HT1080 (cell line): ENCODE results near the gene NHP2. TPM values are rescaled to one million over a fixed set of nuclear protein-coding genes. Genes with fewer than 3 reads are reported as not detected.

Experiments
- DNase-seq: peaks from one replicate; pipeline ENCODE4 v3.0.0-alpha.2; 2015; ENCODE audit warnings: low read depth
- total RNA-seq: library from RNA; depleted of rRNA; stranded (reverse); fragments of >200 nt; shearing (Covaris generic); gene quantifications from 2 replicates; pipeline ENCODE4 v1.2.3, GENCODE V29; 2014

NHP2 gene
- total RNA-seq, 1 experiment from 2014 or later: 563 TPM

DNA sequence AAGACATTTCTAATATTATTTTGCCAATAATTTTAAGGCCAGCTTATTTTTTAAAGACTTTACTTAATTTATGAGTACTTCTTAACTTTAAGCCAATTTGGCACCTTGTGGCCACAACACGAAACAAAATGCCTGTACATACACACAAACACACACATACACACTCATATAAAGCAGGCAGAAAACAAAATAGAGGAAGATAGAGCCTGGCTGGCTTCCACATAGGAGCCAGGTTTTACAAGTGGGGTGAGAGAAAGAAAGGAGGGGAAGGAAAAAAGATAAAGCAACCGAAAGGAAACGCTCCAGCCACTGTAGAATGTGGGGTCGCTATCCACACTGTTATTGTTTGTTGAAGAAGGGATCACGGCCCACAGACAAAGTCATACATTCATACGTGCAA is 23.1 kb upstream of the NHP2 start:
- DNase-seq: no peak

DNA sequence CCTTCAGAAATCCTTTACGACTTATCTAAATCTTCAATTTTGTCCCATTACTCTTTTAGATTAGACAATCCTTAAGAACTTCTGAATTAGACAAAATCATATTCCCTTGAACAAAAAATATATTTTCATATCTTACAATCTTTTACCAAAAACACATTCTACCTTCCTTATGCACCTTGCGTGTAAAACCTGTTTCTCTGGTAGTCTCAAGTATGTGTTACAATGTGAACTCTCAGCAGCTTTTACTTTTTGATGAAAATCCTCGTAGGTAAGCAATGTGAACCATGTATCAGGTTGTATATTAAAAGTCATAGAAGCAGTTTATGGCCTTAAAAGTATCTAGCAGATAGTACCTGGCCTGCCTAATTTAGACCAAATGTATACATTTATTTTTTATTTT is 20.8 kb upstream of the NHP2 start:
- no peak for DNase-seq

- no peak for DNase-seq
Observed at GRCh38 chr5:178170455-178170854, 16.8 kb upstream of the NHP2 start.

- no peak for DNase-seq
Observed at GRCh38 chr5:178165581-178165980, 11.9 kb upstream of the NHP2 start.

DNA sequence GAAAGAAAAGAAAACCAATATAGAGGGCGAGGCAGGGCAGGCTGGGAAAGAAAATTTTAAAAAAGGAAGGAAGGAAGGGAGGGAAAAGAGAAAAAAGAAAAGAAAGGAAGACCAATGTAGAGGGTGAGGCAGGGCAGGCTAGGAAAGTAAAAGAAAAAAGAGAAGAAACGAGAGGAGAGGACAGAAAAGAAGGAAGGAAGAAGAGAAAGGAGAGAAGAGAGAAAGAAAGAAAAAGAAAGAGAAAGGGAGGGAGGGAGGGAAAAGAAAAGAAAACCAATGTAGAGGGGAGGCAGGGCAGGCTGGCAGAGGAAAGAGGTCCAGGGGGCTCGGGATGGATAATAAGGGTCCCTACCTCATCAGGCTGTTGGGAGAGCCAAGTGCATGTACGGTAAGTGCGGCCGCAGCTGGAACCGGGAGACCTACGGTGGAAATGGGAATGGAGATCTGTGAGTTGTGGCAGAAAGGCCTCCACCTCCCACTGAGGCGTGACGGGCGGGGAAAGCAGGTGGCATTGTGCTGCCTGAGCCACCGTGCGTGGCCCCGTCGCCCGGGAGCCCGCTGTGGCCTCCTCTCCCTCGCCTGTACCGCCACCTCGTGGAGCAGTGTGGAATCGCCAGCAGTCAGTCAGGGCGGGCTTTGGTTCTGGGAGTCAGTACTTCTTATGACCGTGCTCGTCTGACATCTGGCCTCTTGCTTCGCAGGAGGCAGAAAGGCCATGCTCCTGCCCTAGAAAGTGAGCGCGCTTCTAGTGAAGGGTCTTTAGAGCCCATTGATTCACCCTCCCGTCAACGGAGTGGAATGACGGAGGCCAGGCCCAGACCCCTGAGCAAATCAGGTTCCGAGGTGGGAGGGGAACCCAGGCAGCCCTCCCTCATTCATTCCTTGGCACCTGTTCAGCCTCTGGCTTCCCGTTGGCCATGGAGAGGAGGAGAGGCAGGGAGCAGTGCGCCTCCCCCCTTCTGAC is 10.4 kb upstream of the NHP2 start:
- DNase-seq: peak; percentile 66

- DNase-seq: no peak
Observed at GRCh38 chr5:178162481-178162880, 8.8 kb upstream of the NHP2 start.

- no peak for DNase-seq
Observed at GRCh38 chr5:178160176-178160575, 6.5 kb upstream of the NHP2 start.

- no peak for DNase-seq
Observed at GRCh38 chr5:178155065-178155464, 1.4 kb upstream of the NHP2 start.

DNA sequence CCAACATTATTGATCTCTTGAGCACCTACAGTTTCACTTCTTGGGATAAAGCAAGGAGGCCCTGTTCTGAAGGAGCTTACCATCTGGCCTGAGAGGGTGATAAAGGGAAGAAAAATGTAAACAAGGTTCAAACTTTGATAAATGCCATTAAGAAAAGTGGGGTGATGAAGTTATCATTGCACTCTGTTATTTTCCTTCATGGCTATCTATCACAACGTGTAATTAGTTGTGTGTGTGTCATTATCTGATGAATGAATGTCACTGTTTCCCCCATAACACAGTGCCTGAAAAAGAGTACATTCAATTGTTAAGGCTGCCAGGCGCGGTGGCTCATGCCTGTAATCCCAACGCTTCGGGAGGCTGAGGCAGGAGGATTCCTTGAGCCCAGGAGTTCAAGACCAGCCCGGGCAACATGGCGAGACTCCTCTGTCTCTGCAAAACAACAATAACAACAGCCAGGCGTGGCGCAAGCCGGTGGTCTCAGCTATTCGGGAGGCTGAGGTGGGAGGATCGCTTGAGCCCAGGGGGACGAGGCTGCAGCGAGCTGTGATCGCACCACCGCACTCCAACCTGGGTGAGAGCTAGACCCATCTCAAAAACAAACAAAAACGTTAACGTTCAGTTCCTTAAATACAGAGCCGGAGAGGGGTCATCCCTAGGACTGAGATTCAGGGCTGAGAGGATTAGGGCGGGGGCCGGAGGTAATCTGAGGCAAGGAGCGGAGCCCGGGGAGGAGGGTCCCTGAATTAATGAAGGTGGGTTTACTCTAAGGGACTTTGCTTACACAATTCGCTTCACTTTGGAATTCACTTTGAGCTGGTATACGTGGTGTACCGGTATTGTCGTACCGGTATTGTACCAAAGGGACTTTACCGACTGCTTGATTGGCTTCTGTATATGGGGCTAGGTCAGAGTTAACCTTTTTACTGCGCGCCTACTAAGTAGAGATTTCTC is 917 bp downstream of the NHP2 start:
- no peak for DNase-seq

DNA sequence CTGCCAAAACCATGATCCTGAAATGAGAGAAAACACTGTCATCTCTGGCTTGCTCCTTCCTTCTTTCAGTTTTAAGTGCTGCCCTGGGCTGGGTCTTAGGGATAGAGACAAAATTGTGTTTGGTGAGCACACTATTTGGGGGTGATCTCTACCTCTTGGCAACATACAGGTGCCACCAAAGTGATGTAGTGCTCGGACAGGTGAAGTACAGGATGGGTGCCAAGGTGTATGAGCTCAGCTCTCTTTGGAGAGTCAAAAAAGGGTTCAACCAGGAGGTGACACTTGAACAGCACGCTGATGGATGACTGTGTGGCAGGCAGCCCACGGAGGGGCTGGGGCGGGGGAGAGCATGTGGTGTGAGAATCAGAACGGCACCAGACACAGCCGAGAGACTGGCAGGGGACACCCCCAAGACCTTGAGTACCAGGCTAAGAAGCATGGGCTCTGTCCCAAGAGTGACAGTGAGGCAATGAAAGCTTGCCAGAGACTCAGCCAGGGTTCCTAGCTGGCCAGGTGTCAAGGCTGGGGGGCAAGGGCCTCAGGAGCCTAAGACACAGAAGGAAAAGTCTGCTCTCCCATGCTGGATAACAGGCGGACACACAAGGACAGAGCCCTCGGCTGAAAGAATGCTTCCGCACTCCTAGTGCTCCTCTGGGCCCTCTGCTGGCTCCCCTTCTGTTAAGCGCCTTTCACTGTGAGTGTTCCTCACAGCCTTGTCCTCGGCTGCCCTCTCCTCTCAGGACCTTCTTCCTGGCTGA is 2.5 kb downstream of the NHP2 start:
- DNase-seq: no peak

GRCh38 chr5:178149199-178149932 is 4.3 kb downstream of the NHP2 start:
- no peak for DNase-seq

DNA sequence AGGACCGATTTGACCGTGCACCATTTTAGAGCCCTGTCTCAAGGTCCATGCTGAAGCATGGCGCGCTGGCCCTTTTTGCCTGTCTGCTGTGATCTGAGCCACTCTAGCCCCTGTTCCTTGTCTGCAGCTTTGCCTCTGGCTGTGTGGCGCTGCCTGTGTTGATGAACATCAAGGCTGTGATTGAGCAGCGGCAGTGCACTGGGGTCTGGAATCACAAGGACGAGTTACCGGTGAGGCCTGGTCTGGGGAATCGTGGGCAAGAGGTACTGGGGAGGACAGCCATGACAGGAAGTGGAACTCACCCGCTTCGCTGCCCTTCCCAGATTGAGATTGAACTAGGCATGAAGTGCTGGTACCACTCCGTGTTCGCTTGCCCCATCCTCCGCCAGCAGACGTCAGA is 6.3 kb downstream of the NHP2 start:
- no peak for DNase-seq

DNA sequence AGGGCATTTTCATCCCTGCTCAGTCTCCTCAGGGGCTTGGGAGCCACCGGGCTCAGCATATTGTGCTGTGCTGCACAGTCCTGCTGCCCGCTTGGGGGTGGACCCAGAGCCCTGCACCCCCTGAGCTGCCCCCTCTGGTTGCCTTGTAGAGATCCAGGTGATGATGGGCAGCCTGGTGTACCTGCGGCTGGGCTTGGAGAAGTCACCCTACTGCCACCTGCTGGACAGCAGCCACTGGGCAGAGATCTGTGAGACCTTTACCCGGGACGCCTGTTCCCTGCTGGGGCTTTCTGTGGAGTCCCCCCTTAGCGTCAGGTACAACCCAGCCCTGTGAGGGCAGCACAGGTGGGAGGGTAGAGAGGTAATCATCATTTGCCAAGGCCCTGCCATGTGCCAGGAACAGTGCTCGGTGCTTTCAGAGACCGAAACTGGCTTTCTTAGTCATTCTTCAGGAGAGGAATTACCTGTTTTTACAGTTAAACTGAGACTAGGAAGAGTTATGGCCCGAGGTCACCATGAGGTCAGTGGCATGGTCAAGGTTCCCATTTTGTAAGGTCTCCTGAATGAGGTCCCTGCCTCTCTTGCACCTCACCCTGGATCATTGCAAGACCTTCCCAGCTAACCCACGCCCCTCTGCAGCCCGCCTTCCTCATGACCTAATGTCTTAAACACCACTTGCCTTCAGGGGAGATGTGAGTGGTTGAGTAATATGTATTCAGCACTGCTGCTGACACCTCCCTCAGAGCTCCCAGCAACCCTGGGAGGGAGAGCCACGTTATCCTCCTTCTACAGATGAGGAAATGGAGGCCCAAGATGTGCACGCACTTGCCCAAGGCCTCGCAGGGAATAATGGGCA is 7.5 kb downstream of the NHP2 start:
- DNase-seq: peak; percentile 45

GRCh38 chr5:178143901-178144300 is 9.8 kb downstream of the NHP2 start:
- DNase-seq: no peak

DNA sequence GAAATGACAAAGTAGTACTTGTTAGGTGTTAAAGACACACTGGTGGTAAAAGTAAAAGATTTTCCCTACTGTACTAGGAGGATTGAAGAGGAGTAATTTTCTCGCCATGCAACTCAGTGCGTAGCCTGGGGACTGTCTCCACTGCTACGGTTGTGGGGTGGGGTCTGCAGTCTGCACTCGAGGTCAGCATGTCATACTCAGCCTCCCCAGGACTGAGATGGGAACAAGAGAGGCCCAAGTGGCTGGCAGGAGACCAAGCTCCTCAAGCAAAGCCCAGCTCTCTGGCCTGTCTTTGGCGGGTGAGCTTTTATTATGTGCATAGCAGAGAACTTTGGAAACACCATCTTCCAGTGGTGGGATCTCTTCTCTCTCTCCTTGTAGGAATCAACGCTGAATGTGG is 10.4 kb downstream of the NHP2 start:
- no peak for DNase-seq

DNA sequence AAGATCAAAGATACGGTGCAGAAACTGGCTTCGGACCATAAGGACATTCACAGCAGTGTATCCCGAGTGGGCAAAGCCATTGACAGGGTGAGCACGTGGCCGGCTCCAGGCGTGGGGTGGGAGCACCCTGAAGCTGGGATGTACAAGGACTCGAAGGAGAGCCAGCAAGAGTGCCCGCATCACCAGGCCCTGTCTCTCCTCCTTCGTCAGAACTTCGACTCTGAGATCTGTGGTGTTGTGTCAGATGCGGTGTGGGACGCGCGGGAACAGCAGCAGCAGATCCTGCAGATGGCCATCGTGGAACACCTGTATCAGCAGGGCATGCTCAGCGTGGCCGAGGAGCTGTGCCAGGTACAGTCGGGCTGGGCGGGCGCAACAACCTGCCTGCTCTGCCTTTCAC is 11.0 kb downstream of the NHP2 start:
- no peak for DNase-seq

DNA sequence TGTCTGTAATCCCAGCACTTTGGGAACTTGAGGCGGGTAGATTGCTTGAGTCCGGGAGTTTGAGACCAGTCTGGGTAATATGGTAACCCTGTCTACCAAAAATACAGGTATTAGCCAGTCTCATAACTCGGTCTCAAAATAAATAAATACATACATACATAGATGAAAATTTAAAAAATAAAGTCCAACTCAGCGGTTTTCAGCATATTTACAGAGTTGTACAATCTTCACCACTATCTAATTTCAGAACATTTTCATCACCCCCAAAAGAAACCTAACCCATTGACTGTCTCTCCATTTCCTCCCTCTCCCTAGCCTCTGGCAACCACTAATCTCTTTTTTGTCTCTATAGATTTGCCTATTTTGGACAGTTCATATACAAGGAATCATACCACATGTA is 12.1 kb downstream of the NHP2 start:
- DNase-seq: no peak

DNA sequence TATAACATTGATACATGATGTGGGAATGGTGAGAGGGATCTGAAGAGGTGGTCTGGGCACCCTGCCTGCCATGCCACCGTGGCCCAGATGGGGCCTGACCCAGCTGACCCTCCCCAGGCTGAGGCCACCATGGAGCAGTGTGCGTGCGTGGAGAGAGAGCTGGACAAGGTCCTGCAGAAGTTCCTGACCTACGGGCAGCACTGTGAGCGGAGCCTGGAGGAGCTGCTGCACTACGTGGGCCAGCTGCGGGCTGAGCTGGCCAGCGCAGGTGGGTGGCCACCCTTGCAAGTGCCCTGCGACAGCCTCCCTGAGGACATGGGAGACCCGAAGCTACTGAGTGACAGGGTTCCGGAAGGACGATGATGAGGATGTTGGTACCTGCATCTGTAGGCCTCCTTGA is 15.7 kb downstream of the NHP2 start:
- DNase-seq: no peak

GRCh38 chr5:178136990-178137389 is 16.7 kb downstream of the NHP2 start:
- no peak for DNase-seq
